HepG2 (cell line): Measurements from ENCODE around the gene SLC12A5. TPM values are rescaled to one million over a fixed set of nuclear protein-coding genes. Genes with fewer than 3 reads are reported as not detected.

ENCODE experiments used
- ATAC-seq: fragments of 200-7000 bp; cut with Tn5 transposase; 3 replicates; pipeline ENCODE4 v1.9.1; 2020; ENCODE audit warnings: mild to moderate bottlenecking, moderate library complexity
- BruUV-seq: library from RNA; stranded (reverse); fragments of 400-500 nt; replicated peaks from 2 replicates; lab custom pipeline; 2021; lab: Mats Ljungman, UMichigan
- CTCF ChIA-PET: fragments of 300-600 bp; formaldehyde crosslinking; extraction: SDS; loops from one replicate; lab custom pipeline; 2021; ENCODE audit warnings: low total read pairs, inconsistent platforms, low intra/inter-chr PET ratio; lab: Yijun Ruan, JAX
- POLR2A ChIA-PET: fragments of 350-600 bp; sonication (Branson Sonifier 250); formaldehyde crosslinking; loops from one replicate; lab custom pipeline; 2020; ENCODE audit warnings: antibody characterized with exemption, inconsistent platforms; lab: Yijun Ruan, JAX
- DNase-seq: peaks from one replicate; pipeline ENCODE4 v3.0.0-alpha.2; 2015; ENCODE audit warnings: low spot score
- FAIRE-seq: peaks from 3 replicates; lab custom pipeline; 2011; peaks lifted over from hg19 to GRCh38; lab: Jason Lieb, UNC
- H2AFZ ChIP-seq: one replicate; pipeline ENCODE4 v1.6.1; 2011; ENCODE audit warnings: low read length, inconsistent platforms
- H3K27ac ChIP-seq: fragments of 300-600 bp; 3 replicates; pipeline ENCODE4 v1.8.0; 2011; ENCODE audit warnings: mixed run types, mild to moderate bottlenecking, mixed read lengths, low read length, inconsistent platforms; ENCODE audit not compliant: insufficient read depth; ENCODE audit errors: extremely low read length
- H3K27me3 ChIP-seq, 2 experiments: fragments of 200-600 bp in 1 of 2; 2 replicates in 1 of 2; 3 replicates in 1 of 2; pipeline versions ENCODE4 v1.6.0 to v1.8.0; 2011; ENCODE audit warnings: low read length in 2 of 2, mild to moderate bottlenecking in 2 of 2, moderate library complexity in 2 of 2, inconsistent platforms in 1 of 2; ENCODE audit not compliant: insufficient read depth in 2 of 2, control insufficient read depth in 1 of 2
- H3K36me3 ChIP-seq, 2 experiments: fragments of 200-600 bp in 1 of 2; replicated peaks in 1 of 2; 2 replicates in 1 of 2; 3 replicates in 1 of 2; pipeline versions ENCODE4 v1.5.1 to v1.8.0; 2011; ENCODE audit warnings: low read length in 2 of 2, inconsistent platforms in 1 of 2; ENCODE audit not compliant: insufficient read depth in 2 of 2, control insufficient read depth in 1 of 2
- H3K4me1 ChIP-seq: 2 replicates; pipeline ENCODE4 v1.5.1; 2012; ENCODE audit warnings: low read length, inconsistent platforms; ENCODE audit not compliant: insufficient read depth
- H3K4me2 ChIP-seq: 2 replicates; pipeline ENCODE4 v1.6.0; 2011; ENCODE audit warnings: low read depth, low read length, inconsistent platforms
- H3K4me3 ChIP-seq, 3 experiments: fragments of 200-600 bp in 1 of 3; sonication (generic), shearing (Covaris generic) in 1 of 3; replicated peaks in 1 of 3; 2 replicates each; pipeline ENCODE4 v1.5.1; 2011 to 2016; ENCODE audit warnings: low read length in 3 of 3, inconsistent platforms in 2 of 3, low read depth in 2 of 3, mild to moderate bottlenecking in 2 of 3, control low read depth in 1 of 3, mixed read lengths in 1 of 3; ENCODE audit not compliant: insufficient read depth in 1 of 3
- H3K79me2 ChIP-seq: one replicate; pipeline ENCODE4 v1.6.1; 2011; ENCODE audit warnings: low read length, inconsistent platforms; ENCODE audit not compliant: insufficient read depth
- H3K9ac ChIP-seq: 2 replicates; pipeline ENCODE4 v1.6.0; 2011; ENCODE audit warnings: mild to moderate bottlenecking, low read depth, low read length, inconsistent platforms; ENCODE audit not compliant: insufficient read depth
- H3K9me3 ChIP-seq: 2 replicates; pipeline ENCODE4 v1.5.1; 2012; ENCODE audit warnings: mild to moderate bottlenecking, low read length
- H4K20me1 ChIP-seq: 2 replicates; pipeline ENCODE4 v1.6.0; 2011; ENCODE audit warnings: inconsistent platforms, mild to moderate bottlenecking, low read length, moderate library complexity; ENCODE audit not compliant: insufficient read depth
- ARID5B ChIP-seq: IDR thresholded peaks from 2 replicates; pipeline ENCODE4 v1.4.0; 2020; ENCODE audit warnings: mild to moderate bottlenecking, missing genetic modification reagents
- GABPA ChIP-seq, 2 experiments: IDR thresholded peaks; 2 replicates each; pipeline ENCODE4 v1.6.1; 2011 to 2016; ENCODE audit warnings: low read depth in 2 of 2, low read length in 1 of 2, missing biosample characterization in 1 of 2, missing genetic modification characterization in 1 of 2
- LCORL ChIP-seq, 2 experiments: fragments of 450-650 bp in 1 of 2; sonication (generic) in 1 of 2; formaldehyde crosslinking in 1 of 2; IDR thresholded peaks; 2 replicates each; pipeline versions ENCODE4 v1.5.0 to v1.6.1; 2017 to 2020; ENCODE audit warnings: antibody characterized with exemption in 1 of 2, missing genetic modification reagents in 1 of 2
- MED1 ChIP-seq: sonication (generic); formaldehyde crosslinking; IDR thresholded peaks from 2 replicates; pipeline ENCODE4 v1.4.0; 2020; ENCODE audit warnings: missing genetic modification reagents
- RBM22 ChIP-seq: fragments of 200-400 bp; formaldehyde crosslinking; optimal IDR thresholded peaks from 2 replicates; pipeline ENCODE3; 2017; ENCODE audit warnings: mild to moderate bottlenecking, low read length, moderate library complexity
- SUZ12 ChIP-seq: fragments of 150-350 bp; IDR thresholded peaks from 2 replicates; pipeline ENCODE4 v1.6.1; 2014; ENCODE audit warnings: low read depth, low read length
- ZBTB33 ChIP-seq: sonication (generic); formaldehyde crosslinking; IDR thresholded peaks from 2 replicates; pipeline ENCODE4 v1.4.0; 2020; ENCODE audit warnings: missing genetic modification reagents
- ZNF234 ChIP-seq: sonication (generic); formaldehyde crosslinking; conservative IDR thresholded peaks from 2 replicates; pipeline ENCODE4 v1.5.1; 2020; ENCODE audit warnings: mild to moderate bottlenecking, missing genetic modification reagents
- ZNF263 ChIP-seq: sonication (generic); formaldehyde crosslinking; IDR thresholded peaks from 2 replicates; pipeline ENCODE4 v1.4.0; 2020; ENCODE audit warnings: missing genetic modification reagents
- ZNF274 ChIP-seq: sonication (generic); formaldehyde crosslinking; IDR thresholded peaks from 2 replicates; pipeline ENCODE4 v1.5.1; 2020; ENCODE audit warnings: mild to moderate bottlenecking, missing genetic modification reagents
- ZNF292 ChIP-seq: sonication (generic); formaldehyde crosslinking; IDR thresholded peaks from 2 replicates; pipeline ENCODE4 v1.8.1; 2022; ENCODE audit warnings: mild to moderate bottlenecking, low read depth, missing genetic modification reagents, borderline replicate concordance
- ZSCAN25 ChIP-seq: sonication (generic); formaldehyde crosslinking; IDR thresholded peaks from 2 replicates; pipeline ENCODE4 v1.8.0; 2022; ENCODE audit warnings: mild to moderate bottlenecking, missing genetic modification reagents
- WGBS: methylation state at CpG from one replicate; pipeline ENCODE4 v1.1.6; 2017; ENCODE audit warnings: low lambda C conversion rate; 5-methylcytosine and 5-hydroxymethylcytosine counted together
- in situ Hi-C: cut with HindIII; loops from 2 replicates; pipeline ENCODE4 v1.10.0; 2017; ENCODE audit warnings: low pct_unique_long_range_greater_than_20kb; ENCODE audit not compliant: extremely low pct_ligation_motif_present
- intact Hi-C: fragments of 100-400 bp; cut with micrococcal nuclease; formaldehyde crosslinking; loops from one replicate; pipeline ENCODE4 v1.10.0; 2022; ENCODE audit not compliant: unreplicated experiment
- polyA plus RNA-seq, 8 experiments: library from polyadenylated mRNA; depleted of rRNA in 3 of 8; stranded (reverse) in 7 of 8; unstranded in 1 of 8; fragments of >200 nt; fragmentation: Illumina TruSeq in 4 of 8; extraction: Trizol in 4 of 8; gene quantifications; 2 replicates each; pipeline versions ENCODE4 v1.2.1 to v1.2.3, GENCODE V29; 2011 to 2016; ENCODE audit warnings: low read depth in 4 of 8, missing spikeins in 1 of 8, mixed read lengths in 1 of 8; ENCODE audit not compliant: insufficient read depth in 1 of 8
- total RNA-seq, 5 experiments: library from RNA; depleted of rRNA; stranded (reverse); fragments of >200 nt; fragmentation: Illumina TruSeq; extraction: Trizol; gene quantifications; 2 replicates each; pipeline ENCODE4 v1.2.3, GENCODE V29; 2016; ENCODE audit warnings: low read depth in 1 of 5

Gene SLC12A5
- total and polyA plus RNA-seq, 2 of the 13 experiments (the other 11 are each of a cell fraction or from before 2014, with no cell fraction given), result 4.3 to 5.4 TPM

- in situ Hi-C loops, result no loop called here
- FAIRE-seq, result no peak
- peak; percentile 70 for TF ChIP-seq RBM22
- no peak for TF ChIP-seq SUZ12
- no peak for TF ChIP-seq ZNF274
- no peak for TF ChIP-seq GABPA (IDR thresholded peaks at IDR 0.05; ENCODE audit: low read depth, low read length)
- TF ChIP-seq GABPA (CRISPR knock-in tag; IDR thresholded peaks at IDR 0.05; ENCODE audit: low read depth), result peak; percentile 67
- peak; percentile 23; the same call in 1 of the 2 replicates for TF ChIP-seq MED1 (CRISPR knock-in tag)
- TF ChIP-seq ZNF292 (CRISPR knock-in tag), result no peak
- Histone ChIP-seq H3K9me3 (no peaks in the 10 kb centered on the region), H2AFZ (no peak overlapping the region), H3K27ac (peak overlapping the region; percentile 11), H3K27me3 (no peaks in the 10 kb centered on the region; a peak in 1 of 5 replicates), H3K9ac (no peak overlapping the region), H3K4me2 (no peak overlapping the region), H3K36me3 (peaks cover 38 to 51% of the 10 kb centered on the region in 2 experiments), H3K4me1 (peaks cover 15% of the 10 kb centered on the region), H4K20me1 (no peaks in the 10 kb centered on the region; the same call in 1 of the 2 replicates), H3K4me3 (no peak overlapping the region), H3K79me2 (no peaks in the 10 kb centered on the region)
- no peak for ATAC-seq
- intact Hi-C loops, result no loop called here
- POLR2A ChIA-PET, result no interaction called here
- CTCF ChIA-PET, result no interaction called here
- no TSS peak for BruUV-seq
- WGBS, result 87% methylated on average over 2 of the region's 2 CpGs
- DNase-seq, result no peak
Observed at GRCh38 chr20:46060301-46060881, 31.4 kb downstream of the SLC12A5 start.

GRCh38 chr20:46060975-46061374 is 32.0 kb downstream of the SLC12A5 start:
- Histone ChIP-seq H3K79me2 (no peaks in the 10 kb centered on the region), H3K9ac (no peak overlapping the region), H3K4me2 (no peak overlapping the region), H3K27me3 (no peaks in the 10 kb centered on the region; a peak in 1 of 5 replicates), H4K20me1 (no peaks in the 10 kb centered on the region; the same call in 1 of the 2 replicates), H3K4me1 (peaks cover 15% of the 10 kb centered on the region), H3K27ac (no peak overlapping the region), H2AFZ (no peak overlapping the region), H3K4me3 (no peak overlapping the region), H3K36me3 (peaks cover 43 to 57% of the 10 kb centered on the region in 2 experiments), H3K9me3 (no peaks in the 10 kb centered on the region)
- ChIA-PET CTCF (no interaction called here), POLR2A (interaction anchor here (1.3 kb wide), 1 partner anchor 28 kb away, joined by 3 read pairs; no protein-coding TSS in a partner anchor)
- ATAC-seq, result no peak
- no peak for DNase-seq
- intact Hi-C loops (no loop called here), in situ Hi-C loops (no loop called here)
- no peak for FAIRE-seq
- WGBS, result 81% methylated on average over 4 of the region's 4 CpGs
- BruUV-seq, result no TSS peak
- peak; percentile 96 for TF ChIP-seq ZSCAN25 (CRISPR knock-in tag)
- no peak for TF ChIP-seq ZNF234 (CRISPR knock-in tag)
- peak; percentile 97 for TF ChIP-seq ZNF263 (CRISPR knock-in tag)
- peak; percentile 64 for TF ChIP-seq ZBTB33 (CRISPR knock-in tag)
- TF ChIP-seq LCORL (IDR thresholded peaks at IDR 0.05), result no peak
- 0 out of 2 replicates have a peak, but pooled peaks have one; percentile 20 for TF ChIP-seq LCORL (CRISPR knock-in tag; IDR thresholded peaks at IDR 0.05)
- 0 out of 2 replicates have a peak, but pooled peaks have one; percentile 7 for TF ChIP-seq ARID5B (CRISPR knock-in tag)
